Neural progenitor cell (in vitro differentiated cells): ENCODE measurements around the gene GALNT13. TPM values are rescaled to one million over a fixed set of nuclear protein-coding genes. Genes with fewer than 3 reads are reported as not detected.

ENCODE experiments used
- DNase-seq: peaks from one replicate; pipeline ENCODE4 v3.0.0-alpha.2; 2016; ENCODE audit warnings: low spot score
- H2AFZ ChIP-seq: fragments of 200-600 bp; sonication (generic); replicated peaks from 2 replicates; pipeline ENCODE4 v1.6.1; 2016; ENCODE audit warnings: antibody characterized with exemption
- H3F3A ChIP-seq: fragments of 200-600 bp; sonication (generic); 2 replicates; pipeline ENCODE4 v1.6.1; 2016; ENCODE audit warnings: antibody characterized with exemption, low read depth
- H3K27ac ChIP-seq: fragments of 200-600 bp; sonication (generic); 2 replicates; pipeline ENCODE4 v1.5.1; 2016; ENCODE audit warnings: mild to moderate bottlenecking
- H3K27me3 ChIP-seq: fragments of 200-600 bp; sonication (generic); 2 replicates; pipeline ENCODE4 v1.6.1; 2016; ENCODE audit warnings: mild to moderate bottlenecking, moderate library complexity
- H3K36me3 ChIP-seq: fragments of 200-600 bp; sonication (generic); 2 replicates; pipeline ENCODE4 v1.5.1; 2016
- H3K4me1 ChIP-seq: fragments of 200-600 bp; sonication (generic); 2 replicates; pipeline ENCODE4 v1.6.1; 2016; ENCODE audit warnings: mixed run types
- H3K4me2 ChIP-seq: fragments of 200-600 bp; sonication (generic); 2 replicates; pipeline ENCODE4 v1.6.1; 2016
- H3K4me3 ChIP-seq: fragments of 200-600 bp; sonication (generic); 2 replicates; pipeline ENCODE4 v1.5.1; 2016
- H3K79me2 ChIP-seq: fragments of 200-600 bp; sonication (generic); 2 replicates; pipeline ENCODE4 v1.6.1; 2016; ENCODE audit warnings: low read depth
- H3K9ac ChIP-seq: fragments of 200-600 bp; sonication (generic); 2 replicates; pipeline ENCODE4 v1.6.1; 2016
- H3K9me3 ChIP-seq: fragments of 200-600 bp; sonication (generic); 2 replicates; pipeline ENCODE4 v1.5.1; 2016; ENCODE audit warnings: low read depth
- H4K20me1 ChIP-seq: fragments of 200-600 bp; sonication (generic); 2 replicates; pipeline ENCODE4 v1.6.1; 2016; ENCODE audit warnings: low read depth
- H3K27ac Mint-ChIP-seq: 3 replicates; pipeline ENCODE4 v1.8.0; 2021; ENCODE audit warnings: mixed read lengths
- H3K27me3 Mint-ChIP-seq: 2 replicates; pipeline ENCODE4 v1.8.0; 2022; ENCODE audit warnings: low read depth, mild to moderate bottlenecking, inconsistent platforms, moderate library complexity, mixed read lengths; ENCODE audit not compliant: insufficient read depth
- H3K36me3 Mint-ChIP-seq: 3 replicates; pipeline ENCODE4 v1.8.0; 2021; ENCODE audit warnings: mixed read lengths
- H3K4me1 Mint-ChIP-seq: 3 replicates; pipeline ENCODE4 v1.8.0; 2021; ENCODE audit warnings: mixed read lengths
- H3K4me3 Mint-ChIP-seq: 3 replicates; pipeline ENCODE4 v1.8.0; 2021; ENCODE audit warnings: mild to moderate bottlenecking, moderate library complexity, mixed read lengths
- H3K9me3 Mint-ChIP-seq: 3 replicates; pipeline ENCODE4 v1.8.0; 2020; ENCODE audit warnings: mixed read lengths
- CTCF ChIP-seq: fragments of 200-600 bp; sonication (generic); IDR thresholded peaks from 2 replicates; pipeline ENCODE4 v1.5.1; 2017; ENCODE audit warnings: antibody characterized with exemption, mild to moderate bottlenecking
- EZH2 ChIP-seq: fragments of 200-600 bp; sonication (generic); IDR thresholded peaks from 2 replicates; pipeline ENCODE4 v1.6.1; 2017; ENCODE audit warnings: antibody characterized with exemption, mild to moderate bottlenecking, moderate library complexity
- EZH2phosphoT487 ChIP-seq: fragments of 200-600 bp; sonication (generic); IDR thresholded peaks from 2 replicates; pipeline ENCODE4 v1.6.1; 2017; ENCODE audit warnings: antibody characterized with exemption
- total RNA-seq: library from RNA; depleted of rRNA; stranded (reverse); fragments of >200 nt; gene quantifications from 2 replicates; pipeline ENCODE4 v1.2.3, GENCODE V29; 2015; ENCODE audit warnings: low replicate concordance

Gene GALNT13
- total RNA-seq, 1 donor from 2014 or later, result 5.9 TPM

GRCh38 chr2:154048905-154049304 lies 177.2 kb downstream of the GALNT13 start:
- DNase-seq, result no peak
- Histone ChIP-seq H2AFZ (no peak overlapping the region), H3K27me3 (no peaks in the 10 kb centered on the region), H3K9ac (no peak overlapping the region), H3K9me3 (no peaks in the 10 kb centered on the region), H3K4me1 (no peaks in the 10 kb centered on the region), H4K20me1 (no peaks in the 10 kb centered on the region), H3K79me2 (no peaks in the 10 kb centered on the region), H3K4me2 (no peak overlapping the region), H3K36me3 (no peaks in the 10 kb centered on the region), H3F3A (no peaks in the 10 kb centered on the region), H3K4me3 (no peak overlapping the region), H3K27ac (no peak overlapping the region)
- H3K4me3 Mint-ChIP-seq, result no peak overlapping the region
- no peaks in the 10 kb centered on the region for H3K9me3 Mint-ChIP-seq
- TF ChIP-seq EZH2, result no peak
- TF ChIP-seq CTCF, result no peak
- TF ChIP-seq EZH2phosphoT487, result no peak
- H3K4me1 Mint-ChIP-seq, result no peaks in the 10 kb centered on the region
- H3K27me3 Mint-ChIP-seq, result no peaks in the 10 kb centered on the region
- H3K27ac Mint-ChIP-seq, result no peak overlapping the region
- H3K36me3 Mint-ChIP-seq, result no peaks in the 10 kb centered on the region

GRCh38 chr2:154049561-154049960 lies 177.8 kb downstream of the GALNT13 start:
- H3K79me2 ChIP-seq, result no peaks in the 10 kb centered on the region
- no peaks in the 10 kb centered on the region for H3K9me3 ChIP-seq
- H3F3A ChIP-seq, result no peaks in the 10 kb centered on the region
- no peaks in the 10 kb centered on the region for H3K4me1 ChIP-seq
- Mint-ChIP-seq H3K4me1 (no peaks in the 10 kb centered on the region), H3K27me3 (no peaks in the 10 kb centered on the region), H3K27ac (no peak overlapping the region), H3K4me3 (no peak overlapping the region), H3K36me3 (no peaks in the 10 kb centered on the region), H3K9me3 (no peaks in the 10 kb centered on the region)
- H3K36me3 ChIP-seq, result no peaks in the 10 kb centered on the region
- H2AFZ ChIP-seq, result no peak overlapping the region
- no peak overlapping the region for H3K27ac ChIP-seq
- H3K9ac ChIP-seq, result no peak overlapping the region
- H3K4me2 ChIP-seq, result no peak overlapping the region
- no peaks in the 10 kb centered on the region for H4K20me1 ChIP-seq
- H3K27me3 ChIP-seq, result no peaks in the 10 kb centered on the region
- H3K4me3 ChIP-seq, result no peak overlapping the region
- no peak for DNase-seq
- TF ChIP-seq EZH2phosphoT487, result no peak
- no peak for TF ChIP-seq EZH2
- TF ChIP-seq CTCF, result no peak

GRCh38 chr2:154067124-154067523 lies 195.4 kb downstream of the GALNT13 start:
- no peaks in the 10 kb centered on the region for H3K36me3 Mint-ChIP-seq
- Histone ChIP-seq H3K9ac (no peak overlapping the region), H3K4me1 (no peaks in the 10 kb centered on the region), H3F3A (no peaks in the 10 kb centered on the region), H3K36me3 (no peaks in the 10 kb centered on the region), H3K27me3 (no peaks in the 10 kb centered on the region), H4K20me1 (no peaks in the 10 kb centered on the region), H3K79me2 (no peaks in the 10 kb centered on the region), H3K27ac (no peak overlapping the region), H3K4me3 (no peak overlapping the region), H2AFZ (no peak overlapping the region), H3K9me3 (no peaks in the 10 kb centered on the region), H3K4me2 (no peak overlapping the region)
- no peak for DNase-seq
- no peak overlapping the region for H3K27ac Mint-ChIP-seq
- no peaks in the 10 kb centered on the region for H3K27me3 Mint-ChIP-seq
- H3K4me1 Mint-ChIP-seq, result no peaks in the 10 kb centered on the region
- H3K4me3 Mint-ChIP-seq, result no peak overlapping the region
- TF ChIP-seq EZH2phosphoT487 (no peak), EZH2 (no peak), CTCF (no peak)
- peaks cover 5% of the 10 kb centered on the region for H3K9me3 Mint-ChIP-seq

- Histone ChIP-seq H4K20me1 (no peaks in the 10 kb centered on the region), H3F3A (no peaks in the 10 kb centered on the region), H3K9me3 (no peaks in the 10 kb centered on the region), H3K9ac (no peak overlapping the region), H3K4me1 (no peaks in the 10 kb centered on the region), H3K36me3 (no peaks in the 10 kb centered on the region), H3K27me3 (no peaks in the 10 kb centered on the region), H3K27ac (no peak overlapping the region), H3K4me2 (no peak overlapping the region), H3K4me3 (no peak overlapping the region), H3K79me2 (no peaks in the 10 kb centered on the region), H2AFZ (no peak overlapping the region)
- no peak for TF ChIP-seq EZH2
- TF ChIP-seq CTCF, result no peak
- TF ChIP-seq EZH2phosphoT487, result no peak
- Mint-ChIP-seq H3K4me3 (no peak overlapping the region), H3K27me3 (no peaks in the 10 kb centered on the region), H3K4me1 (no peaks in the 10 kb centered on the region), H3K27ac (no peak overlapping the region), H3K36me3 (no peaks in the 10 kb centered on the region), H3K9me3 (no peaks in the 10 kb centered on the region)
- no peak for DNase-seq
These were observed 207.2 kb downstream of the GALNT13 start for GRCh38 chr2:154078926-154079325.
